DMS79 treated with DMSO at 0.1 percent for 48 hours (cell line): Measurements from ENCODE around the gene LCMT1.
"Not testable (repeated sequence)": the region's sequence is repeated elsewhere in the genome, so short reads cannot be mapped to it uniquely, and the experiment has no call there.

Experiments
- DNase-seq: peaks from one replicate; lab custom pipeline; 2025; lab: John Stamatoyannopoulos, UW

Gene LCMT1

GRCh38 chr16:25095636-25096035, 15.9 kb upstream of the LCMT1 start:
- DNase-seq, result no peak

GRCh38 chr16:25097276-25097975, 14.1 kb upstream of the LCMT1 start:
- no peak for DNase-seq

- DNase-seq, result no peak
Measured at GRCh38 chr16:25100511-25100910, 11.0 kb upstream of the LCMT1 start.

GRCh38 chr16:25106567-25107465, 4.7 kb upstream of the LCMT1 start:
- peak; percentile 65 for DNase-seq

GRCh38 chr16:25107466-25107792, 4.1 kb upstream of the LCMT1 start:
- DNase-seq, result no peak

GRCh38 chr16:25108054-25108453, 3.5 kb upstream of the LCMT1 start:
- no peak for DNase-seq

GRCh38 chr16:25109643-25110042, 1.9 kb upstream of the LCMT1 start:
- no peak for DNase-seq

GRCh38 chr16:25110387-25110947, 1.1 kb upstream of the LCMT1 start:
- DNase-seq, result no peak

GRCh38 chr16:25114121-25114520, 2.6 kb downstream of the LCMT1 start:
- no peak for DNase-seq

GRCh38 chr16:25118851-25119578, 7.5 kb downstream of the LCMT1 start:
- no peak for DNase-seq

GRCh38 chr16:25121824-25122600, 10.5 kb downstream of the LCMT1 start:
- no peak for DNase-seq

- no peak for DNase-seq
Measured at GRCh38 chr16:25124503-25124902, 13.0 kb downstream of the LCMT1 start.

GRCh38 chr16:25126086-25126666, 14.6 kb downstream of the LCMT1 start:
- not testable (repeated sequence) for DNase-seq

- peak; percentile 21 for DNase-seq
Measured at GRCh38 chr16:25126820-25127232, 15.3 kb downstream of the LCMT1 start.

GRCh38 chr16:25132751-25133150, 21.2 kb downstream of the LCMT1 start:
- not testable (repeated sequence) for DNase-seq

- no peak for DNase-seq
Measured at GRCh38 chr16:25134166-25134700, 22.7 kb downstream of the LCMT1 start.

- DNase-seq, result no peak
Measured at GRCh38 chr16:25135254-25135878, 23.8 kb downstream of the LCMT1 start.

- no peak for DNase-seq
Measured at GRCh38 chr16:25138130-25138529, 26.6 kb downstream of the LCMT1 start.

GRCh38 chr16:25140459-25140858, 28.9 kb downstream of the LCMT1 start:
- no peak for DNase-seq

GRCh38 chr16:25141648-25142047, 30.1 kb downstream of the LCMT1 start:
- no peak for DNase-seq
